Adrenal gland (tissue), 5 donors: Measurements from ENCODE around the gene PHLDB3.

Experiments
- CTCF ChIP-seq, 6 experiments: fragments of 450-650 bp in 4 of 6; fragments of 200-600 bp in 2 of 6; sonication (generic) in 1 of 6; IDR thresholded peaks; 1 replicate in 5 of 6; 2 replicates in 1 of 6; pipeline versions ENCODE4 v1.5.1 to v1.8.0; 2016 to 2021; ENCODE audit warnings: antibody characterized with exemption in 6 of 6, mild to moderate bottlenecking in 2 of 6, moderate library complexity in 1 of 6
- POLR2A ChIP-seq, 2 donors: fragments of 450-650 bp; IDR thresholded peaks; one replicate each; pipeline ENCODE4 v1.6.1; 2017; ENCODE audit warnings: antibody characterized with exemption in 2 of 2, mild to moderate bottlenecking in 2 of 2, moderate library complexity in 1 of 2
- donor health status: DM: no; HTN: no; CAD: no.

- no peak for TF ChIP-seq CTCF (IDR thresholded peaks at IDR 0.05)
- TF ChIP-seq POLR2A (IDR thresholded peaks at IDR 0.05): no peak
Observed at GRCh38 chr19:43527860-43528622, 23.5 kb upstream of the PHLDB3 start.
